Kidney (tissue), 14 donors: Measurements from ENCODE around the gene FAM222A. TPM values are rescaled to one million over a fixed set of nuclear protein-coding genes. Genes with fewer than 3 reads are reported as not detected.

ENCODE experiments used
- DNase-seq, 5 donors: peaks; one replicate each; pipeline ENCODE4 v3.0.0-alpha.2; 2013 to 2020
- FAIRE-seq: peaks from 2 replicates; lab custom pipeline; 2012; peaks lifted over from hg19 to GRCh38; lab: Jason Lieb, UNC
- H3K27ac ChIP-seq, 2 donors: one replicate each; pipeline ENCODE4 v1.7.0; 2013; ENCODE audit warnings: low read depth in 2 of 2, low read length in 2 of 2, inconsistent platforms in 1 of 2
- H3K27me3 ChIP-seq: one replicate; pipeline ENCODE4 v1.7.1; 2013; ENCODE audit warnings: low read length, inconsistent platforms; ENCODE audit not compliant: control insufficient read depth, insufficient read depth
- H3K36me3 ChIP-seq, 3 donors: one replicate each; pipeline versions ENCODE4 v1.7.0 to v1.7.1; 2013; ENCODE audit warnings: low read length in 3 of 3, control low read depth in 1 of 3, inconsistent platforms in 1 of 3; ENCODE audit not compliant: insufficient read depth in 3 of 3, control insufficient read depth in 2 of 3
- H3K4me1 ChIP-seq, 3 donors: one replicate each; pipeline versions ENCODE4 v1.7.0 to v1.7.1; 2013; ENCODE audit warnings: low read length in 3 of 3, inconsistent platforms in 1 of 3, low read depth in 1 of 3; ENCODE audit not compliant: control insufficient read depth in 2 of 3, insufficient read depth in 2 of 3
- H3K4me3 ChIP-seq, 3 donors: one replicate each; pipeline versions ENCODE4 v1.7.0 to v1.8.1; 2013; ENCODE audit warnings: low read length in 3 of 3, control low read depth in 1 of 3, inconsistent platforms in 1 of 3
- H3K9ac ChIP-seq, 3 donors: one replicate each; pipeline versions ENCODE4 v1.7.0 to v1.7.1; 2013; ENCODE audit warnings: low read length in 3 of 3, control low read depth in 1 of 3, inconsistent platforms in 1 of 3
- H3K9me3 ChIP-seq, 3 donors: one replicate each; pipeline versions ENCODE4 v1.7.0 to v1.7.1; 2013; ENCODE audit warnings: low read length in 3 of 3, control low read depth in 1 of 3, inconsistent platforms in 1 of 3; ENCODE audit not compliant: control insufficient read depth in 2 of 3, insufficient read depth in 1 of 3
- CTCF ChIP-seq: IDR thresholded peaks from 3 replicates; pipeline ENCODE4 v1.5.1; 2012; ENCODE audit warnings: mild to moderate bottlenecking, moderate library complexity, borderline replicate concordance; ENCODE audit not compliant: insufficient read depth; ENCODE audit errors: extremely low read depth
- intact Hi-C: fragments of 100-400 bp; cut with DNase I; formaldehyde crosslinking; loops from one replicate; pipeline ENCODE4 v1.11.1; 2022
- polyA plus RNA-seq: library from polyadenylated mRNA; stranded (reverse); fragments of 350-450 nt; fragmentation: Illumina TruSeq; extraction: RNeasy Lipid Tissue Mini Kit (QIAGEN cat#74804); gene quantifications from one replicate; pipeline ENCODE4 v1.2.3, GENCODE V29; 2014; ENCODE audit warnings: low read depth, low replicate concordance; ENCODE audit not compliant: insufficient read depth
- total RNA-seq: library from RNA; stranded (reverse); fragmentation: NEBNext Ultra II Directional; extraction: Animal tissue kit (Norgen Biotek cat#: 25700); gene quantifications from one replicate; pipeline ENCODE4 v1.2.1, GENCODE V29; 2021
- donor health status: control.
- donor health status: control.
- donor health status: control.
- donor health status: control.
- donor health status: control.
- donor health status: DM: yes; HTN: yes; CAD: no.
- donor health status: Normal renal cell carcinoma (clear cell type).

FAM222A gene
- total and polyA plus RNA-seq, 2 donors from 2014 or later, result 3.7 to 12.5 TPM

- H3K27me3 ChIP-seq, result no peaks in the 10 kb centered on the region
- H3K9ac ChIP-seq, result no peak overlapping the region
- no peak overlapping the region for H3K27ac ChIP-seq
- no peak overlapping the region for H3K4me3 ChIP-seq
- H3K4me1 ChIP-seq, result peaks cover 0 to 26% (median 7%) of the 10 kb centered on the region in 3 donors
- H3K36me3 ChIP-seq, result no peaks in the 10 kb centered on the region
- TF ChIP-seq CTCF, result no peak
- DNase-seq (peak in 1 of 5 donors; percentile 37), FAIRE-seq (no peak)
- intact Hi-C loops, result no loop called here
- H3K9me3 ChIP-seq, result no peaks in the 10 kb centered on the region
Observed at GRCh38 chr12:109729801-109730200, 16.2 kb downstream of the FAM222A start.

- no peak overlapping the region for H3K4me3 ChIP-seq
- DNase-seq (peak in 2 of 5 donors; percentile 32 to 43), FAIRE-seq (no peak)
- intact Hi-C loops, result no loop called here
- TF ChIP-seq CTCF, result no peak
- no peak overlapping the region for H3K27ac ChIP-seq
- H3K9ac ChIP-seq, result no peak overlapping the region
- no peaks in the 10 kb centered on the region for H3K9me3 ChIP-seq
- H3K27me3 ChIP-seq, result no peaks in the 10 kb centered on the region
- no peaks in the 10 kb centered on the region for H3K36me3 ChIP-seq
- peaks cover 0 to 21% (median 11%) of the 10 kb centered on the region in 3 donors for H3K4me1 ChIP-seq
Observed at GRCh38 chr12:109730306-109731145, 16.9 kb downstream of the FAM222A start.

- DNase-seq, result peak in 2 of 5 donors; percentile 33 to 55
- no peak for TF ChIP-seq CTCF
- intact Hi-C loops, result no loop called here
- Histone ChIP-seq H3K9me3 (no peaks in the 10 kb centered on the region), H3K27me3 (no peaks in the 10 kb centered on the region), H3K36me3 (no peaks in the 10 kb centered on the region), H3K9ac (no peak overlapping the region), H3K4me1 (peaks cover 0 to 27% (median 18%) of the 10 kb centered on the region in 3 donors), H3K4me3 (no peak overlapping the region), H3K27ac (no peak overlapping the region)
- FAIRE-seq, result no peak
Observed at GRCh38 chr12:109731231-109731731, 17.7 kb downstream of the FAM222A start.
